ENCODE measurements around the gene RBP3. TPM values are rescaled to one million over a fixed set of nuclear protein-coding genes. Genes with fewer than 3 reads are reported as not detected.

Gene RBP3
- not detected in 2 replicates for total RNA-seq

DNA sequence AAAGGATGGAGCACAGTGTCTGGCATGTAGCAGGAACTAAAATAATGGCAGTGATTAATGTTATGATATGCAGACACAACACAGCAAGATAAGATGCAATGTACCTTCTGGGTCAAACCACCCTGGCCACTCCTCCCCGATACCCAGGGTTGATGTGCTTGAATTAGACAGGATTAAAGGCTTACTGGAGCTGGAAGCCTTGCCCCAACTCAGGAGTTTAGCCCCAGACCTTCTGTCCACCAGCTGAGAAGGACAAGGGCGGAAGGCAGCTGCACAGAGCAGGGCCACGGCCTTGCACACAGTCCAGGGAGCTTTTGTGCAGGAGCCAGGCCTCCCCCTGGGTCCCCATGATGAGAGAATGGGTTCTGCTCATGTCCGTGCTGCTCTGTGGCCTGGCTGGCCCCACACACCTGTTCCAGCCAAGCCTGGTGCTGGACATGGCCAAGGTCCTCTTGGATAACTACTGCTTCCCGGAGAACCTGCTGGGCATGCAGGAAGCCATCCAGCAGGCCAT lies at the start of gene RBP3:
Gene RBP3 (plus strand): TSS at position 226 of the 514 bp plus-strand sequence. CDS start 122 bp downstream, at position 348.

DNA sequence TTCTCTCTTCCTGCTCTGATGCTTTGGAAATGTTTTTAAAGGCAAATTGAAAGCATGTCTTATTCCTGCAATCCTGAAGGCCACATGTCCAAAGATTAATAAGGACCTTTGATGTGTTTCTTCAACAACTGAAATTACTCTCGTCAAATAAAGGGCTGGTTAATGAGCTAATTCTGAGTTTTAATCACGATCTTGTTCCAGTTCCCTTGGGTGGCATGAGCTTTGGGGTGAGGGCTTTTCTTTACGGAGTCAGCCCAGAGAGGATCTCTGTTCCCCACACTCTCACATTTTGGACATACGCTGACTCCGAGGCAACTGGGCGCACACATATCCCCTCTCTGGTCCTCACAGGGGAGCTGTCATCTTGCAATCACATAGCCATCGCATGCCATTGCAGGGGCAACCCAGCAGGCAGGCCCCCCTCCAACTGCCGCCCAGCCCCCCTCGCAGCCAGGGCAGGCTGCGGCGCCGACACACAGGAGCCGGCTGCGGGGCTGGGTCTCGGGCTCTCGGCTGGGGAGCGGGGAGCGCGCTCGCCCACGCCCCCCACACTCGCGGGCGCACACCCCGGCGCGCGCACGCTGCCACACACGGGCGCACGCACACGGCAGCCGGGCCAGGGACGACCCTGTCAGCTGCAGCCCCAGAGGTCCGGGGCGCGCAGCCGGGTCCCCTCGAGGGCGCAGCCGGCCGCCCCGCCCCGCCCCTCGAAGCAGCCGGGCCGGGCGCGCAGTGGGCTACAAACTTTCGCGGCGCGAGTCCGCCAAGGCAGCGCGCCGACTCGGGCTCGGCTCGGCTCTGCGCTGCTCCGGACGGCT lies 48.3 kb upstream of the RBP3 start, which contains the start of gene GDF10:
Gene GDF10 (plus strand): TSS at position 587 of the 818 bp plus-strand sequence. CDS start 455 bp downstream, outside the sequence.

DNA sequence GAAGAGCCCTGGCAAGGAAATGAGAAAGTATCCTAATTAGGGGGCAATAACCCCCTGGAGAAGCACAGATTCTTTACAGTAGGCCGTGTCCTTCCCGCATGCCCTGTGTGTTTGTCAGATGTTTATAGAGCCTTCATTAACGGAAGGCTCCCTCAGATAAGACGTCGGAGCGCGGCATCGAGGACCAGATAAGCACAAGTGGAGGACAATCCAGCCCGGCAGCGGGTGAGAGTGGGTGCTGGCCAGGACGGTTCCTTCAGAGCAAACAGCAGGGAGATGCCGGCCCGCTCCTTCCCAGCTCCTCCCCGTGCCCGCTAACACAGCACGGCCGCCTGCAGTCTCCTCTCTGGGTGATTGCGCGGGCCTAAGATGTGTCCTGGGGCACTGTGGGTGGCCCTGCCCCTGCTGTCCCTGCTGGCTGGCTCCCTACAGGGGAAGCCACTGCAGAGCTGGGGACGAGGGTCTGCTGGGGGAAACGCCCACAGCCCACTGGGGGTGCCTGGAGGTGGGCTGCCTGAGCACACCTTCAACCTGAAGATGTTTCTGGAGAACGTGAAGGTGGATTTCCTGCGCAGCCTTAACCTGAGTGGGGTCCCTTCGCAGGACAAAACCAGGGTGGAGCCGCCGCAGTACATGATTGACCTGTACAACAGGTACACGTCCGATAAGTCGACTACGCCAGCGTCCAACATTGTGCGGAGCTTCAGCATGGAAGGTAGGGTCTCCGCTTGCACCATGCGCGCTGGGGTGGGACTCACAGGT lies 25.7 kb upstream of the RBP3 start, which contains the start of gene GDF2:
Gene GDF2 (plus strand): TSS at position 155 of the 762 bp plus-strand sequence. CDS start 215 bp downstream, at position 370.

DNA sequence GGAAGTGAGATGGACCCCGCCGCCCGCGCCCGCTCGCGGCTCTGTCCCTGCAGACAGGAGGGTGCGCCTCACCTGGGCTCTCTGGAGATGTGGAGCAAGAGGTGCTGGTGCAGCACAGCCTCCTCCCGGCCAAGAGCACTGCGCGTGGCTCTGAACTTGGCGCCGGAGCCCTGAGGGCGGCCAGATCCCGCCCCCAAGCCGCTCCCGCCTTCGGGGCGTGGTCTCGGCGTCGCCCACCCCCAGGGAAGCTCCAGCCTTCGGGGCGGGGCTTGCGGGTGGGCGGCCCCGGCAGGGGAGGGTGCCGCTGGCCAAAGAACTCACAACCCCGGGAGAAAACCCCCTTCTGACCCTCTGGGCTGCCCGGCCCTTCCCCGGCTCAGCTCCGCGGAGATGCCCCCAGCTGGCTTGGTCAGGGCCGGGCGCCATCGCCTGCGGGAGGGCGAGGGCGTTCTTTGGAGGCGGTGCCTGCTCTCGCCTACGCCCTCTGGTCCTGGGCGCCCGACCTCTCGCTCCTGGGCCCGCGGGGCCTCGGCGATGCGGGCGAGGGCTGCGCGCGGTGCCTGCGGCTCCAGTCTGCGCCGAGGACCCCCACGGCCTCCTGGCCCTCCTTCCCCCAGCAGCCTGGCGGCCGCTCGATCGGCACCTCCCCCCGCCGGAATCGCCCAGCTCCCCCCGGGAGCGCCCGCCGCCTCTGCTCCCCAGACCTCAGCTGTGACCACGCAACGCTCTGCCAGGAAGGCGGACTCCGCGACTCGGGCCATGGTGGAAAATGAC lies 36.2 kb downstream of the RBP3 start, which contains the start of gene ZNF488:
Gene ZNF488 (minus strand): TSS at position 146 of the 774 bp plus-strand sequence. CDS start 15,464 bp downstream, outside the sequence.

Other genes starting within 250 kb of the RBP3 start
- 44.9 and 178 TPM in 2 replicates for gene GDF10, start 48.2 kb upstream of the RBP3 start, total RNA-seq
- not detected in 2 replicates for gene GDF2, start 25.9 kb upstream of the RBP3 start, total RNA-seq
- gene ZNF488, start 35.9 kb downstream of the RBP3 start, total RNA-seq, result under 0.01 TPM in 1 of 2 replicates, not detected in the other
- gene ANXA8, start 135.8 kb downstream of the RBP3 start, total RNA-seq, result 0.15 and 0.33 TPM in 2 replicates
- not detected in 2 replicates for gene FAM25G, start 143.3 kb downstream of the RBP3 start, total RNA-seq
- gene AGAP9, start 175.3 kb downstream of the RBP3 start, total RNA-seq, result 5.2 and 5.5 TPM in 2 replicates